ENCODE measurements around the gene GJB2. TPM values are rescaled to one million over a fixed set of nuclear protein-coding genes. Genes with fewer than 3 reads are reported as not detected.

Gene GJB2
- total and polyA plus RNA-seq, 2 of the 8 experiments (the other 6 are each of a cell fraction or from before 2014, with no cell fraction given) = 0.20 to 0.21 TPM

DNA sequence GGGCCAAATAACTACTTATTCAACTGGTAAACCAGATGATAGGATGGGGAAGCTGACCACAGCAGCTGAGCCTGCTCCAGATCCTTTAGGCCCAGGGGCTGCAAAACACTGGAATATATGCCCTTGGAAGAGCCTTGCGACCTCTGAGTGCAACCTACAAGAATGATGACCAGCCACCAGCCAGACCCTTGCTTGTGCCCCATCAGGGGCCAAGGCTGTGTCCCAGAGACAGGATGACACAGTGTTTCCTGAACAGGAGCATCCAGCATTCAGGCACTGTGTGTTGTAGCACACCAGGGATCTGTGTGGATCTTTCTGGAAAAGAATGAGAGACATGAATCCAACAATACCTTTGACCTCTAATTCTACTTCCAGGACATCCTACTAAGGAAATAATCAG is 46.4 kb downstream of the GJB2 start:
- no peak overlapping the region for H3K4ac ChIP-seq (replicated peaks; ENCODE audit: insufficient read length, low read depth, low read length)
- H2BK20ac ChIP-seq (ENCODE audit: low read length) = no peak overlapping the region
- FAIRE-seq (no peak), DNase-seq (ENCODE audit: low read depth in 1 of 2, low spot score in 2 of 2) (no peak)
- H3K4me1 ChIP-seq (replicated peaks in 1 of 4; ENCODE audit: control insufficient read depth in 3 of 4, insufficient read depth in 4 of 4, low read length in 3 of 4) = no peaks in the 10 kb centered on the region; a peak in 1 of 7 replicates
- H4K91ac ChIP-seq (replicated peaks; ENCODE audit: insufficient read length, low read length) = no peak overlapping the region
- ChIA-PET CTCF (ENCODE audit: partially characterized antibody) (interaction anchor here (1.6 to 2.3 kb wide), 2 partner anchors 17 to 20 kb away, joined by 6 to 10 read pairs; no protein-coding TSS in a partner anchor), POLR2A (ENCODE audit: partially characterized antibody) (no interaction called here)
- no peak overlapping the region for H3K14ac ChIP-seq (ENCODE audit: insufficient read length)
- no peaks in the 10 kb centered on the region for H3K79me2 ChIP-seq (ENCODE audit: control insufficient read depth in 1 of 2, insufficient read depth in 2 of 2, low read length in 2 of 2)
- no peak overlapping the region for H2AK5ac ChIP-seq (ENCODE audit: low read depth, low read length)
- 69% methylated on average over 1 of the region's 1 CpG; no CpG with 5 or more reads in 1 of the 2 experiments for WGBS, 2 experiments (ENCODE audit: extremely low coverage in 1 of 2, insufficient coverage in 1 of 2, insufficient read length in 1 of 2, insufficient replicate concordance in 2 of 2, low coverage in 1 of 2, low lambda C conversion rate in 2 of 2, missing lambda C conversion rate in 1 of 2)
- no peak overlapping the region; the same call in 1 of the 2 replicates for H2BK12ac ChIP-seq (ENCODE audit: low read depth, low read length)
- H2BK15ac ChIP-seq (ENCODE audit: low read length) = no peak overlapping the region
- no peak overlapping the region for H3K27ac ChIP-seq (ENCODE audit: low read depth, low read length)
- H3K27me3 ChIP-seq (replicated peaks in 1 of 4; ENCODE audit: control insufficient read depth in 3 of 4, extremely low read depth in 1 of 4, insufficient read depth in 3 of 4, low read length in 3 of 4) = peaks cover 0 to 4% (median under 1%) of the 10 kb centered on the region in 4 experiments; a peak in 2 of 7 replicates
- no peaks in the 10 kb centered on the region for H4K20me1 ChIP-seq (replicated peaks in 1 of 2; ENCODE audit: control insufficient read depth in 1 of 2, insufficient read depth in 2 of 2, low read length in 2 of 2)
- no peak overlapping the region for H3K9ac ChIP-seq (replicated peaks in 1 of 4; ENCODE audit: extremely low read depth in 1 of 4, low read depth in 3 of 4, low read length in 3 of 4)
- H3K9me3 ChIP-seq (ENCODE audit: insufficient read depth in 2 of 2, low read depth in 1 of 2, low read length in 1 of 2) = no peaks in the 10 kb centered on the region
- H3K23ac ChIP-seq (ENCODE audit: insufficient read length) = no peak overlapping the region
- H2BK120ac ChIP-seq (replicated peaks; ENCODE audit: low read depth, low read length) = no peak overlapping the region
- H3K18ac ChIP-seq (ENCODE audit: extremely low read depth, low read length) = no peak overlapping the region
- H3K79me1 ChIP-seq (ENCODE audit: low read depth, low read length) = no peaks in the 10 kb centered on the region
- H3K56ac ChIP-seq (replicated peaks; ENCODE audit: insufficient read length, low read depth, low read length) = no peak overlapping the region
- no peak overlapping the region for H4K5ac ChIP-seq (ENCODE audit: insufficient read length, low read depth, low read length)
- no peak overlapping the region for H3K4me3 ChIP-seq (ENCODE audit: extremely low read depth in 1 of 4, insufficient read depth in 2 of 4, low read depth in 3 of 4, low read length in 4 of 4)
- H2AFZ ChIP-seq (ENCODE audit: low read length) = no peak overlapping the region
- no peak overlapping the region for H4K8ac ChIP-seq (ENCODE audit: extremely low read depth, insufficient read depth, low read length)
- no peaks in the 10 kb centered on the region for H3K23me2 ChIP-seq (ENCODE audit: low read depth, low read length)
- TF ChIP-seq CHD1 (IDR thresholded peaks at IDR 0.05; ENCODE audit: low read depth, low read length) (no peak), SIX5 (IDR thresholded peaks at IDR 0.05; ENCODE audit: low read depth, low read length) (no peak), BACH1 (IDR thresholded peaks at IDR 0.05; ENCODE audit: low read length) (no peak), TAF1 (IDR thresholded peaks at IDR 0.05; ENCODE audit: low read depth, low read length) (no peak), RXRA (IDR thresholded peaks at IDR 0.05; ENCODE audit: insufficient read depth, low read depth, low read length) (no peak), CEBPB (IDR thresholded peaks at IDR 0.05; ENCODE audit: low read depth, low read length) (no peak)
- H2BK5ac ChIP-seq (ENCODE audit: low read depth, low read length) = no peak overlapping the region
- no peaks in the 10 kb centered on the region for H3K36me3 ChIP-seq (ENCODE audit: control insufficient read depth in 2 of 4, insufficient read depth in 4 of 4, low read length in 3 of 4)
- H3K4me2 ChIP-seq (ENCODE audit: insufficient read depth in 1 of 2, low read depth in 2 of 2, low read length in 2 of 2) = no peak overlapping the region
